ENCODE results near the gene DNAJB2. TPM values are rescaled to one million over a fixed set of nuclear protein-coding genes. Genes with fewer than 3 reads are reported as not detected.

DNAJB2 gene
- total RNA-seq, 1 experiment from 2014 or later, result 36.2 TPM

DNA sequence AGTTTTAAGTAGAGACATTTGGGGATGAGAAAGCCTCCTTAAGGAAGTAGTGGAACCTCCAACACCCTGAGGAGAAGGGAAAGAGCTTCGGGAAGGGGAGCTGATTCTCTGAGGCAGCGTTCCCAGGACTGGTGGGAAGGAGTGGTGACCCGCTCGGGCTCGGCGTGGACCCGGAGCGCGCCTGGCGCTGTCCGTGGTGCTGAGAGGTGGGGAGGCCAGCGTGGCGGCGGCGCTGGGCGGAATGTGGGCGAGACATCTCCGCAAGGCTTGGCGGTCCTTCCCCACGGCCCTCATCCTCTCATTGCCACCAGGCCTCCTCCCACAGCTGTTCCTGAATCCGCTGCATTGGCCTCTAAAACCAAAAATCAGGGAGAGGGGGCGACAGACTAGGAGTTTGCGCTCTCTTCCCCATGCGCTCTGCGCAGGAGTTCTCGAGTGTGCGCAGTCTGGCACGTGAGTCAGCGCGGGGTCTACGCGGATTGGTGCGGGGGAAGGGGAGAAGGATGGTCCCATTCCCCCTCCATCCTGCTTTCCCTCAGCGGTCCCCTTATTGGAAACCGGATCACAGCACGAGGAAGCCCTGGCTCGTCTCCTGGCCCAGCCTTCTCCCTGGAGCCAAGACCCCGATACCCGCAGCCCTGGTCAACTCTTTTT is 52.5 kb downstream of the DNAJB2 start:
- DNase-seq (ENCODE audit: low read depth, low spot score) (no peak), ATAC-seq (no peak)
- Histone ChIP-seq H3K27me3 (ENCODE audit: insufficient read depth, low read length) (peaks cover 14% of the 10 kb centered on the region; the same call in 1 of the 2 replicates), H4K20me1 (ENCODE audit: insufficient read depth) (no peaks in the 10 kb centered on the region), H3K27ac (ENCODE audit: low read depth, low read length) (no peak overlapping the region), H3K4me2 (ENCODE audit: low read length) (no peak overlapping the region), H3K9me2 (ENCODE audit: insufficient read depth) (no peaks in the 10 kb centered on the region), H3K36me3 (ENCODE audit: control insufficient read depth in 1 of 2, insufficient read depth in 2 of 2, low read length in 2 of 2) (no peaks in the 10 kb centered on the region), H3K79me2 (ENCODE audit: insufficient read depth, low read length) (no peaks in the 10 kb centered on the region), H3K9ac (ENCODE audit: low read length) (no peak overlapping the region), H2AFZ (ENCODE audit: low read depth, low read length, poor library complexity, severe bottlenecking) (no peak overlapping the region), H3K4me3 (replicated peaks in 1 of 2; ENCODE audit: low read depth in 1 of 2, low read length in 2 of 2) (no peak overlapping the region), H3K9me3 (ENCODE audit: control insufficient read depth in 1 of 2, insufficient read depth in 1 of 2, low read depth in 1 of 2, low read length in 2 of 2) (no peaks in the 10 kb centered on the region), H3K4me1 (ENCODE audit: control insufficient read depth in 1 of 2, insufficient read depth in 2 of 2, low read length in 2 of 2) (no peaks in the 10 kb centered on the region)
- RAD21 ChIA-PET (ENCODE audit: low non-redundant PET in 1 of 2, low total read pairs in 2 of 2, uncharacterized antibody in 2 of 2, unreplicated experiment in 2 of 2), result no interaction called here
- POLR2A ChIA-PET, result no interaction called here
- no peak for TF ChIP-seq MAX (IDR thresholded peaks at IDR 0.05)
- peak; percentile 77 for TF ChIP-seq REST (IDR thresholded peaks at IDR 0.05; ENCODE audit: low read depth)
- TF ChIP-seq EZH2 (IDR thresholded peaks at IDR 0.05), result no peak
- intact Hi-C loops (cut with micrococcal nuclease), result no loop called here
- CTCF ChIA-PET, result no interaction called here
- no TSS peak for BruUV-seq (replicated peaks)

DNA sequence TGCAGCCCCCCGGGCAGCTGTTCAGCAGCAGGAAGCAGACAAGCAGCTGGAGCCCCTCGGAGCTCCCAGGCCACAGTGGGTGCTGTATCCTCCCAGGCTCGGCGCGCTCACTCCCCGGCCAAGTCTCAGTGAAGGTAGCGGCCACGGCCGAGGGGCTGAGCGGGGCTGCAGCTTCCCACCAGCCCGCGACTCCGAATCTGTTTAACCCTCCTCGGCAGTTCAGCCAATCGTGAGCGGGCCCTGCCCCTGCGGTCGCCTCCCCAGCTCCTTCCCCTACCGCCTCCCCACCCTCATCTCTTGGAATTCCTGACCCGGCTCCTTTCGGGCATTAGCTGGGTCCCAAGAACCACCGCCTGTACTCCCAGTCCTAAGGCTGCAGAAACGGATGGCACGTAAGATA is 53.4 kb downstream of the DNAJB2 start, which contains the start of gene RESP18:
Gene RESP18 (minus strand): TSS at position 203 of the 400 bp plus-strand sequence.
- Histone ChIP-seq H3K36me3 (ENCODE audit: control insufficient read depth in 1 of 2, insufficient read depth in 2 of 2, low read length in 2 of 2) (no peaks in the 10 kb centered on the region), H4K20me1 (ENCODE audit: insufficient read depth) (no peaks in the 10 kb centered on the region), H3K9ac (ENCODE audit: low read length) (no peak within 1 kb of the TSS), H3K27ac (ENCODE audit: low read depth, low read length) (no peak within 1 kb of the TSS), H3K27me3 (ENCODE audit: insufficient read depth, low read length) (peaks cover 8% of the 10 kb centered on the region; the same call in 1 of the 2 replicates), H3K4me2 (ENCODE audit: low read length) (no peak within 1 kb of the TSS), H3K9me3 (ENCODE audit: control insufficient read depth in 1 of 2, insufficient read depth in 1 of 2, low read depth in 1 of 2, low read length in 2 of 2) (no peaks in the 10 kb centered on the region), H3K79me2 (ENCODE audit: insufficient read depth, low read length) (no peaks in the 10 kb centered on the region), H2AFZ (ENCODE audit: low read depth, low read length, poor library complexity, severe bottlenecking) (no peak within 1 kb of the TSS), H3K4me1 (ENCODE audit: control insufficient read depth in 1 of 2, insufficient read depth in 2 of 2, low read length in 2 of 2) (no peaks in the 10 kb centered on the region), H3K4me3 (replicated peaks in 1 of 2; ENCODE audit: low read depth in 1 of 2, low read length in 2 of 2) (no peak within 1 kb of the TSS), H3K9me2 (ENCODE audit: insufficient read depth) (no peaks in the 10 kb centered on the region)
- intact Hi-C loops (cut with micrococcal nuclease), result no loop called here
- ChIA-PET POLR2A (no interaction called here), CTCF (no interaction called here), RAD21 (ENCODE audit: low non-redundant PET in 1 of 2, low total read pairs in 2 of 2, uncharacterized antibody in 2 of 2, unreplicated experiment in 2 of 2) (no interaction called here)
- DNase-seq (ENCODE audit: low read depth, low spot score) (no peak), ATAC-seq (no peak)
- no TSS peak for BruUV-seq (replicated peaks)
- TF ChIP-seq ZFX (IDR thresholded peaks at IDR 0.05) (no peak), POLR2A (IDR thresholded peaks at IDR 0.05; ENCODE audit: borderline replicate concordance, extremely low read depth, insufficient read depth, insufficient read length) (no peak), ZBTB33 (IDR thresholded peaks at IDR 0.05; ENCODE audit: extremely low read depth, insufficient replicate concordance, low read length) (no peak), EZH2 (IDR thresholded peaks at IDR 0.05) (no peak)
- TF ChIP-seq, protein P1, sequence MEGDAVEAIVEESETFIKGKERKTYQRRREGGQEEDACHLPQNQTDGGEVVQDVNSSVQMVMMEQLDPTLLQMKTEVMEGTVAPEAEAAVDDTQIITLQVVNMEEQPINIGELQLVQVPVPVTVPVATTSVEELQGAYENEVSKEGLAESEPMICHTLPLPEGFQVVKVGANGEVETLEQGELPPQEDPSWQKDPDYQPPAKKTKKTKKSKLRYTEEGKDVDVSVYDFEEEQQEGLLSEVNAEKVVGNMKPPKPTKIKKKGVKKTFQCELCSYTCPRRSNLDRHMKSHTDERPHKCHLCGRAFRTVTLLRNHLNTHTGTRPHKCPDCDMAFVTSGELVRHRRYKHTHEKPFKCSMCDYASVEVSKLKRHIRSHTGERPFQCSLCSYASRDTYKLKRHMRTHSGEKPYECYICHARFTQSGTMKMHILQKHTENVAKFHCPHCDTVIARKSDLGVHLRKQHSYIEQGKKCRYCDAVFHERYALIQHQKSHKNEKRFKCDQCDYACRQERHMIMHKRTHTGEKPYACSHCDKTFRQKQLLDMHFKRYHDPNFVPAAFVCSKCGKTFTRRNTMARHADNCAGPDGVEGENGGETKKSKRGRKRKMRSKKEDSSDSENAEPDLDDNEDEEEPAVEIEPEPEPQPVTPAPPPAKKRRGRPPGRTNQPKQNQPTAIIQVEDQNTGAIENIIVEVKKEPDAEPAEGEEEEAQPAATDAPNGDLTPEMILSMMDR (IDR thresholded peaks at IDR 0.05 in 2 of 3, conservative IDR thresholded peaks at IDR 0.05 in 1 of 3; ENCODE audit: borderline replicate concordance in 1 of 3, insufficient read depth in 1 of 3, low read depth in 2 of 3, low read length in 2 of 3), result no peak
- TF ChIP-seq, protein P2, sequence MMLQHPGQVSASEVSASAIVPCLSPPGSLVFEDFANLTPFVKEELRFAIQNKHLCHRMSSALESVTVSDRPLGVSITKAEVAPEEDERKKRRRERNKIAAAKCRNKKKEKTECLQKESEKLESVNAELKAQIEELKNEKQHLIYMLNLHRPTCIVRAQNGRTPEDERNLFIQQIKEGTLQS (IDR thresholded peaks at IDR 0.05), result no peak
